NCI-H187 (cell line): ENCODE data around the gene RPP40.

ENCODE experiments used
- DNase-seq, 2 experiments: peaks; one replicate each; lab custom pipeline; 2025; lab: John Stamatoyannopoulos, UW

RPP40 gene

GRCh38 chr6:4969609-4970285 is 34.1 kb downstream of the RPP40 start:
- DNase-seq = no peak

- no peak for DNase-seq
These were observed 36.4 kb downstream of the RPP40 start for GRCh38 chr6:4967301-4968030.

DNA sequence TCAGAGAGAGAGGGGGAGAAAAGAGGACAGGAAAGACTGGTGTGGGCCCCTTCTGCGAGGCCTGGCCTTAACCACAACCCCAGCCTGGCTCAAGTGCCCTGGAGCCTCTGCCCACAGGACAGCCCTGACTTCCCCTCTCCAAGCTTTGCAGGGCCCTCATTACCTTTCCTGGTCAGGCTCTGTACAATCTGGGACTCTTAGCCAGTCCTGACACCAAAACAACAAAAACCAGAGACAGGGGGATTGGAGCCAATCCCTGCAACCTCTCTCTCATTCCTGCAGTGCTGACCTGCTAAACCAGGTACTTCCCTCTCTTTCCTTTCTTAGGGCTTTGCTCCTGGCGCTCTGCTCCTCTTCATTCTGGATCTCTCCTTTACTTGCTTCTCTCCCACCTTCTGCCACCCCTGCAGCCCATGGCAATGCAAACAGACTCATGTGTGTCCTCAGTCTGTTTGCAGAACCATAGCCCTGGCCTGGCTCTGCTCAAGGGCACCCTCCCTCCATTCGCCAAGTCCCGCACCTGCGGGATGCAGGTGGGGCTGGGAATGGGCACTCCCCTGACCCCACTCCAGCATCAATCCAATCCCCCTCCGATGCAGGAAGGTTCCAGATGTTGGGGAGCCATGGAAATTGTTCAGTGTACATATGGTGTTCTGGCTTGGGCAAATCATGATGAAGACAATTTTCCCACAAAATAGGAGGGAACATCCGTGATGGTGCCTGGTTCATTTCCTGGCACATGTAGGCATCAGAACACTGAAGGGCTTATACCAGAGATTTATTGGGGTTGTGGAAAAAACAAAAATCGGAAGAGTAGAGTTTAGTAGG is 38.1 kb downstream of the RPP40 start:
- no peak for DNase-seq

DNA sequence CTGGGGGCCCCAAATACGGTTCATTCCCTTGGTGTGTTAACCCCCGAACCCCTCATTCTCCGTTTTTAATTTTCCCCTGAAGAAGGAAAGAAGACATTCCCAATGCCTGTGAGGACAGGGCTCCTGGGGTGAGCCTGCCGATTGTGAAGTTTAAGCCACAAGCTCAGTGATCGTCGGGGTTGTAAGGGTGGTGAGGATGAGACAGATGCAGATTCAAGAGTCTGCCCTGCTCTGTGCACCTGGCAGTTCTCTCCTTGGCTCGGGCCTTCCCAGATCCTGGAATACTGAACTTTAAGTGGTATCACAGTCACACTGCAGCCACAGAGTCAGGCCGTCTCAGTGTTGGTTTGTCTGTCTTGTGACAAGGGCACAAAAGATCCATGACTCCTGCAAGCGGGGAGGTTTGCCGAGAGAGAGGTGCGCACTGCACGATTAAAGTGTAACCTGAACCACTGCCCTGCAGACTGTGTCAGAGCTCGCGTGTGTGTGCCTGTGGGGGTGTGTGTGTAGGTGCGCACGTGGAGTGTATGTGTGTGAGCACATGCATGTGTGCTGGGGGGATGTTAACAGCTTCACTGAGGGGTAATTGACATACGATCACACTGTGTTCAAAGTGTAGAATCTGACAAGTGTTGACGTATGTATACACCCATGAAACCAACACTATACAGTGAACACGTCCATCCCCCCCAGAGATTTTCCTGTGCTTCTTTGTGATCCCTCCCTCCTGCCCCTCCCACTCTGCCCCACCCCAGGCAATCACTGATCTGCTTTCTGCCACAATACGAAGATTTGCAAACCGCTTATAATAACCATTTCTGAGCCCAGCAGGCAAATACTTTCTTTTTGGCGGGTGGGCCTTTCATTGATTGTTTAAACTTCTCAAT is 38.9 kb downstream of the RPP40 start:
- no peak for DNase-seq

DNA sequence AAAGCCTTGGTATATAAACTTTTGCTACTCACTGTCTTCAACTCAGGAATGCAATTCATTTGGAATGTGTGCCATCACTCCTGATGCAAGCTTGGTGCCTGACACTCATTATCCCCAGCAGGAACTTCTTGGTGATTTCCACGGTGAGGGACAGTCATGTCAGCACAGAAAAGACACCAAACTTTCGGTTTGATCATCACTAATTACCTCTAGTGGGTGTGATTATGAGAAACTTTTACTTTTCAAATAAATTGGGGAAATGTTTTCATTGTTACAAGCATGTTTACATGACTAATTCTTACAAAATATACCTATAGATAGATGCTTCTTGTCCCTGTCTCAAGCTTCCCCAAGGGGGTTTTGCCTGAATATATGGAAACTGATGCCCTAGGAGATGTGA is 40.9 kb downstream of the RPP40 start:
- no peak for DNase-seq

DNA sequence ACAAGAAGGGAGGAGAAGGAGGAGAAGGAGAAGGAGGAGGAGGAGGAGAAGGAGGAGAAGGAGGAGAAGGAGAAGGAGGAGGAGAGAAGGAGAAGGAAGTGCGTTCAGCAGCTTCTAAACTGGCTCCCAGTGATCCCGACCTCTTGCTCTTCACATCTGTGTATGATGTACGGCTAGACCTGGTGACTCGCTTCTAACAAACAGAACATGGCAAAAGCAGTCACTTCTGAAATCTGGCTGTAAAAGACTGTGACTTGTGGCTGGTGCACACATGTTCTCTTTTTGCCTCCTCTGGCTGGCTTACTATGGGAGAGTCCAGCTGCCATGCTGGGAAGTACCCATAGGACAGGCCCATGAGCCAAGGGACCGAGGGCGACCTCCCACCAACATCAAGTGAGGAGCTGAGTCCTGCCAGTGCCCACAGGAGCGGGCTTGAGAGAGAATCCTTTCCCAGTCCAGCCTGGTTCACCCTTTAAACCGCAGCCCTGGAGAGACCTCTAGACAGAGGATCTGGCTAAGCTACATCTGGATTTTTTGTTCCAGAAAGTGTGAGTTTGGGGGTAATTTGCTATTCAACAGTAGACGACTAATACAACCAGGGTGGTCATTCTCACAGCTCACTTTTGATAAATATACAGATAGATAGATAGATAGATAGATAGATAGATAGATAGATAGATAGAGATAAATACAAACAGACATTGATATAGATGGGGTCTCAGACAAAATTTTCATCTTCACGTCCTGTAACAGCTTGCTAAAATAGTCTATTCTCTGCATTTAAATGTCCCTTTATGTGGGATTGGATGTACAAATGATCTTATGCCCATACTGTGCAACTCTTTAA is 42.3 kb downstream of the RPP40 start:
- no peak for DNase-seq

- DNase-seq = no peak
These were observed 45.2 kb downstream of the RPP40 start for GRCh38 chr6:4958624-4959023.

DNA sequence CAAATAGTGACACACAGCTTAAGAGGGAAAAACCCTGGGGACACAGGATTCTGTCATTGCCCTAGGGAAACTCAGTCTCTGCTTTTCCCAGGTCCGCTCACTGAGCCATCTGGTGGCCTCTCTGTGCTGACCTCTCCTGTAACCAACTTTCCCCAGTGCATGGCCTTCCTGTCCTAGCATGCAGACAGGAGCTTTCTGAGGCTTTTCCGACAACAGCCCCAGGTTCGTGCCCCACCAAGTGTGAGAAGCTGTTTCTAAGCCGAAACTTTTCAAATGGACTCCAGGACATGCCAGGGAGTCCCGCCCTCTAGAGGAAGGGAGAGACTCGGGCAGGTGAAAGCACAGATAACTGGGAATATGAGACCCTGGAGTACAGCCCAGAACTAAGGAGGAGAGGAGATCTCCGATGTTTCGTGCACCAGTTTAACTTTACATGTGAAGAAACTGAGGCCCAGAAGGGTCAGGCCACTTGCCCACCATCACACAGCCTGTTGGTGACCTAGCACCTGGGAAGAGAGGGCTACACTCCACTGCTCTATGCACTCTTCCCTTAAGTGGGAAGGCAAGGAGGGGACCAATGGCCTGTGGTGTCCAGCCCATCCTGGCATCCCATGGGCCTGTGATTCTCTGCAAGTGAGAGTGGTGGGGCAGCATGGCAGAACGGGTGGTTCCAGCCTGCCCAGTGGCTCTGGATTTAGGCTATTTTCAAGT is 46.2 kb downstream of the RPP40 start:
- no peak for DNase-seq

GRCh38 chr6:4956625-4957024 is 47.2 kb downstream of the RPP40 start:
- no peak for DNase-seq

GRCh38 chr6:4953440-4953839 is 50.4 kb downstream of the RPP40 start:
- DNase-seq = no peak

DNA sequence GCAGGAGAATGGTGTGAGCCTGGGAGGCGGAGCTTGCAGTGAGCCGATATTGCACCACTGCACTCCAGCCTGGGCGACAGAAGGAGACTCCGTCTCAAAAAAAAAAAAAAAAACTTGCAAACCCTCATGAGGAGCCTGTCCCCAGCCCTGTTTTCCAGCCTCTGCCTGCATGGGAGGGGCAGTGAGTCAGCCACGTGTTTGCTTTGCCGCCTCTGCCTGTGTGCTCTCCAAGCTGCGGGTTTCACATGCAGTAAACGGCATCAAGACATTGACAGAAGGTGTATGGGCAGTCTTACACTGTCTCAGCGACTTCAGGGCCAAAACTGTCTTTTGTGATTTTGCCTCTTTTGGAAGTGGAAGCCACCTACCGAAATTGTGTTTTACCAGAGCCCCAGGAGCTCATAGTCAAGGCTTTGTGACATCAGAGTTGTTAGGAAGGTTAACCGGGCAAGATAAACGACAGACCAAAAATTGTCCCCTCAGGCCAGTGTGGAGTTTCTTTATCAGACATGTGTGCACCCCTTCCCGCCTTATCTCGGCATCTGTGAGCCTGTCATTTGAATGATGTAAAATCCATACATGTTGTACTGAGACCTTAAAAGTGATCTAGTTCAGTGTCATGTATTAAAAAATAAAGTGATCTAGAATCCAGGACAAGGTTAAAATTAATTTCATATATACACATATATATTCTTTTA is 52.9 kb downstream of the RPP40 start:
- DNase-seq = no peak

GRCh38 chr6:4950076-4950475 is 53.8 kb downstream of the RPP40 start:
- DNase-seq = no peak

DNA sequence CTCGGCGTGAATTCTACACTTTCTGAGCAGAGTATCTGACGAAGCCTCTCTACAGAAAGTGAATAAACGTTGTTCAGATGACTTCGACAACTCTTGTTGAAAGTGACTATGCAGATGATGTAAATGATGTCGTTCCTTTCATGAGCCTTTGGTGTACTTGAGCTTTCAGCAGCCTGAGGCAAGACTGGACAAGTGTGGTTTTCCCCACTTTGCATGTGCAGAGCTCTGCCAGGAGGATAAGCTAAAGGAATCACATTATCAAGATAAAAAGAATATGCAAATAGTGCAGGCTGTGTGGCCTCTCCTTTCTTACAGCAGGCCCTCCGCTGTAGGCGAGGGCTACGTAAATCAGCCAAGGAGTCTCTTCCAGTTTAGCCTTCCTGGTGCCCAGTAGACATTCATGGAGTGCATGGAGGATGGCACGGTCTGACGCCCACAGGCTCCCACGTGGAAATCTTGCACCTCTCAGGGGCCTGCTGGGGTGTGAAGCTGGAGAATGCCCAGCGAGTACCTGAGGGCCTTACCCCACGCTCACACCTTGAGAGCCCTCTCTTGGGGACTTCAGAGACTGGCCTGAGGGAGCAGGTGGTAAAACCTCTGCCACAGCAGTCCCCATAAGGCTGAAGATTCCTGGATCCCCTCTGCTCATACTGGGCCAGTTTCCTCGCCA is 54.9 kb downstream of the RPP40 start:
- DNase-seq = no peak

GRCh38 chr6:4947716-4948115 is 56.1 kb downstream of the RPP40 start:
- DNase-seq = no peak

DNA sequence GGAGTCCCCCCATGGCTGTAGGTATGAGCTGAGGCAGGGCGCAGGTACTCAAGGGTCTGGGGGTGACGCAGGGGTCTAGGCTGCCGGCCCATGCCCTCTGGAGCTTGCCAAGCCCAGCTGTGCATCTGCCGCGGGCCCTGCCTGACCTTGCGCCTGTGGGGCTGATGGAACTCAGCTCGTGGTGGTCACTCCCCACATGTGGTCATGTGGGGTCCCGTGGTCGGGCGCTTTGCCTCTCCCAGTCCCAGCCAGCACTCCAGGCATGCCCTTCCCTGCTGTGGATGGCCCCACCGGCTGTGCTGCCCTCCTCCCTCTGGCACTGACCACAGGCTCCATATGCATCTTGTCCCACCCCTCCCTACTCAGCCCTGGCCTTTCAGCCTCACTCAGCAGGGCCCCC is 57.3 kb downstream of the RPP40 start:
- no peak for DNase-seq
